GM19238 (cell line): Measurements from ENCODE around the gene NCKAP5.
"Not testable (repeated sequence)": the region's sequence is repeated elsewhere in the genome, so short reads cannot be mapped to it uniquely, and the experiment has no call there.

ENCODE experiments used
- DNase-seq: peaks from one replicate; pipeline ENCODE4 v3.0.0; 2011; ENCODE audit warnings: low spot score; ENCODE audit not compliant: insufficient read length

The NCKAP5 gene

GRCh38 chr2:133525090-133525489 is 43.2 kb downstream of the NCKAP5 start:
- no peak for DNase-seq

DNA sequence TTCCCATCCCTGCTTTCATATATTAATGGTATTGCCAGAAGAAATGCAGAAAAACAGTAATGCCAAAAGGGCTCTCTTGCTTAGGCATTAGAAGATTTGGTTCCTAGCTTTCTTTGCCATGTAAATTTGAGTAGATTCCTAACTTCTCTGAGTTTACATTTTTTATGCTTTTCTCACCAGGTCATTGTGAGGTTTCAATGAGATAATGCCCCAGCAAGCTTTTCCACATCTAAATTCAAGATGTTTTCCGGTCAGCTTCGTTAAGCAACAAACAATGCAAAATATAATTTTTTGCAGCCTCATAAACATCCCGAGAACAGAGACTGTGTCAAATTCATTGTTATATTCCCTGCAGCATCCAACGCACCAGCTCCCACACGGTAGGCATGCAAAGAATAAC is 44.9 kb downstream of the NCKAP5 start:
- DNase-seq, result no peak

GRCh38 chr2:133522204-133522603 is 46.1 kb downstream of the NCKAP5 start:
- no peak for DNase-seq

DNA sequence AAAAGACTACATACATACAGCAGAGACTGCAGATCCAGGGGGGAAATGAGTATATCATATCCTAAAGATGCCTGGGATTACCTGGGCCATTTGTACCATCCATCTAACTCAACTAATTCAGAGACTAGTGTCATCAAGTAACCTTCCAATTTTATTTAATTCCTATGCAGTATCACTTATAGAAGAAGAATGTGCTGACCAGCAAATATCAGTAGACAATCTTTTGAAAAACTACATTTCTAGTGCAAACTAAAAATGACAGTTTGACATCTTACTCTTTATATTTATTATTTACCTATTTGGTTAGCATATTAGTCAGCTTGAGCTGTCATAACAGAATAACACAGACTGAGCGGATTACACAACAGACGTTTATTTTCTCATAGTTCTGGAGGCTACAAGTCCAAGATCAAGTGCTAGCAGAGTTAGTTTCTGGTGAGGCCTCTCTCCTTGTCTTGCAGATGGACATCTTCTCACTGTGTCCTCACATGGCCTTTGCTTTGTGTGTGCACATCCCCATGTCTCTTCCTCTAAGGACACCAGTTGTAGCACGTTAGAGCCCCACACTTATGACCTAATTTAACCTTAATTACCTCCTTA is 47.0 kb downstream of the NCKAP5 start:
- DNase-seq, result no peak

DNA sequence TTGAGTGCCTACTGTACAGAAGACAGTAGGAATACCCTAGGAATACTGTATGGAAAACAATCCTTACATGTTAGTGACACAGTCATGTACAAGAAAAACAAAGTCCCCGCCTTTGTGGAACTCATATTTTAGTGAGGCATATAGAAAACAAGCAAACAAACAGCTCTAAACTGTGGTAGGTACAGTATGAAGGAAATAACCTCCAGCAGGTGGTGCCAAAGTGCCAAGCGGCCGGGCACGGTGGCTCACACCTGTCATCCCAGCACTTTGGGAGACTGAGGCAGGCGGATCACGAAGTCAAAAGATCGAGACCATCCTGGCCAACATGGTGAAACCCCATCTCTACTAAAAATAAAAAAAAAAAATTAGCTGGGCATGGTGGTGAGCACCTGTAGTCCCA is 48.6 kb downstream of the NCKAP5 start:
- DNase-seq, result not testable (repeated sequence)

GRCh38 chr2:133518700-133519344 is 49.4 kb downstream of the NCKAP5 start:
- no peak for DNase-seq

- no peak for DNase-seq
These were observed 50.4 kb downstream of the NCKAP5 start for GRCh38 chr2:133517876-133518275.

- no peak for DNase-seq
These were observed 51.7 kb downstream of the NCKAP5 start for GRCh38 chr2:133516405-133517026.

- DNase-seq, result no peak
These were observed 53.0 kb downstream of the NCKAP5 start for GRCh38 chr2:133515271-133515670.

- DNase-seq, result no peak
These were observed 54.4 kb downstream of the NCKAP5 start for GRCh38 chr2:133513893-133514292.

- DNase-seq, result no peak
These were observed 56.1 kb downstream of the NCKAP5 start for GRCh38 chr2:133512121-133512520.

DNA sequence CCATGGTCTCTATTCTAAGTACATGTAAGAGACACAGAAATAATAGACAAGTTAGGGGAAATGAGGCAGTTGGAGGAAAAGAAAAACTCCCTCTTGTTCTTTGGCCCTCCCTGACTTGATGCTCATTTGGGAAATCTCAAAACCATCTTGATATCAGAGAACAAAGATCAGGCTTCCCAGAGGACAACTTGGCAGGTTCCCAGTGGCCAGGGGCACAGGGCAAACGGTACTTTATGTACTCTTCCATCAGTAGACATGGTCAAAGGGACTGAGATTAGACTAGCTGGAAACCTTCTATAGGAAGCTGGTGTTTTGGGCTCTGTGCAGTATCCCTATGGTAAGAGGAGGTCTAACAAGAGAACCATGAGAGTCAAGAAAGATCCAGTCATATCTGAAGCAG is 56.6 kb downstream of the NCKAP5 start:
- DNase-seq, result no peak

DNA sequence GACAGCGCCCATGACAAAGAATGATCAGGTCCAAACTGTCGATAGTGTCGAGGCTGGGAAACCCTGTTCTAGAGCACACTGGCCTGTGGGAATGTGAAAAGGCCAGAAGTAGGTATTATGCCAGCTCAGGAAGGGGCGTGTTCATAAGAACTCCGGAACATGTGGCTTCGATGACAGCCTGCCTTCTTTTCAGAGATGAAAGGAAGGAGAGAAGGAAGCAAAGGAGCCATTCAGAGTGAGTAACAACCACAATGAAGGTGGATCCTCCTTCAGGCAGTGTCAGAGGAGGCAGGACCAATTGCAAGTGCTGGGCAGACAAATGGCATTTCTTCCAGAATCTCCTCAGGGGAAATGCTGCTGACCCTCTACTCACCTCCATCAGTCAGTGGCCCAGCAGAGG is 58.5 kb downstream of the NCKAP5 start:
- DNase-seq, result no peak

- DNase-seq, result no peak
These were observed 59.6 kb downstream of the NCKAP5 start for GRCh38 chr2:133508546-133509165.

DNA sequence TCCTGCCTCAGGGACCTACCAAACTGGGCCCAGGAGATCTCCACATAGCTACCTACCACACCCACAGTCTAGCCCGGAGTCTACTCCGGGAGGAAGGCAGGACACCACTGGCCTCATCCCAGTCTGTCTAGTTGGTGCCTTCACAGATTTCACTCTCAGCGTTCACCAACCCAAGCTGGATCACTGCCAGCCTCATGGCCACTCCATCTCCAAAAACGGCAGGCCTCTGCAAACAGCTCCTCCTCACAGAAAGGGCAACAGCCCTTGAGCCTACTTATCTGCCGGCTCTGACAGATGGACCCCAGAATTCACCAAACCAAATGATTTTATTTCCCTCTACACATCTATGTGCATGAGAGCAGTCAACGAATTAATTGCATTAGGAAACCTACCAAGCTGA is 61.3 kb downstream of the NCKAP5 start:
- no peak for DNase-seq

DNA sequence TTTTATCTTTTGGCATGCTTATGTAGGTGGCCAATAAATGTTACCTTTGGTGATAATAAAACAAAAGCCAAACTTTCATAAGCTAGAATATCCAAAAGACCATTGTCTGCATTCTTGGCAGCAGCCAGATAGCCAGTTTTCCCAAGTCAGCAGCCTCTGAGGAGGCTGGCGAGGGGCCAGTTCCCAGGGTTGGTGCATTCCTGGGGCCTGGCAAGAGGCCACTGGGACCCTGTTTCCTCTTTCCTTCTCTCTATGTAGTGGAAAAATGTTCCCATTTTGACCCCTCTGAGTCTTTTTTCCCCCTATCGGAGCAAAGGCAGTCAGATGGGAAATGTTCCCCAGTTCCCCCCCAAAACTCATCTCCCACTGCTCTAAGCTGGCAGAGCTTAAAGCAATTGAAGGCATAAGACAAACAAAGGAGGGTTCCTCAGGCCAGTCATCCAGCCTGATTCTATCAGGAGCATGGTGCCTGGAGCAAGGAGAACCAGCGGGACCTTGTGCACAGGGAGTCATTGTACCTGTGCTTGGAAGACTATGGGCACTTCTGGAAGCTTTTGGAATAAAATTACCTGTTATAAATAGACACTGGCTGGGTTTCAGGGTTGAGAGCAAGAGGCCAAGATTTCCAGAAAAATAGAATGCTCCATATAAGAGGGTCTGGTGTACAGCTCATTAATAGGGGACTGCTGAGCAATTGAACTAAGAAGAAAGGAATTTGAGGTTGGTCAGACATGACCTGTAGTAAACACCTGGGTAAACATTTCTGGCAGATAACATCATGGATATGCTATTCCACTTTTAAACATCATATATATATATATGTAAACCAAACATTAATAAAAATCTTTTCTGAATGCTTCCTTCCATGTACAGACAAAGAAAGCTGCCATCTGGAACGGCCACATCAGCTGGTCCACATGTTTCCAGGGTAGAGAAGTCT is 63.4 kb downstream of the NCKAP5 start:
- no peak for DNase-seq

- DNase-seq, result no peak
These were observed 64.3 kb downstream of the NCKAP5 start for GRCh38 chr2:133503927-133504326.

GRCh38 chr2:133503323-133503722 is 64.9 kb downstream of the NCKAP5 start:
- DNase-seq, result peak; percentile 21

- DNase-seq, result no peak
These were observed 65.6 kb downstream of the NCKAP5 start for GRCh38 chr2:133502678-133503077.

GRCh38 chr2:133500917-133501316 is 67.3 kb downstream of the NCKAP5 start:
- no peak for DNase-seq
